Loucy (cell line): ENCODE results near the gene NELFB.
A peak's percentile ranks its signal among the peaks of the same experiment; 100 is the strongest.

Experiments used
- H2AFZ ChIP-seq: fragments of 200-600 bp; sonication (generic); 2 replicates; pipeline ENCODE4 v1.6.0; 2016; ENCODE audit warnings: antibody characterized with exemption, mild to moderate bottlenecking, low read length, moderate library complexity
- H3F3A ChIP-seq: fragments of 200-600 bp; 2 replicates; pipeline ENCODE4 v1.6.0; 2016; ENCODE audit warnings: antibody characterized with exemption, low read depth, mild to moderate bottlenecking
- H3K27me3 ChIP-seq: fragments of 200-600 bp; sonication (generic); 2 replicates; pipeline ENCODE4 v1.6.1; 2014; ENCODE audit warnings: low read length, mild to moderate bottlenecking; ENCODE audit not compliant: insufficient read depth, poor library complexity, severe bottlenecking
- H3K36me3 ChIP-seq: fragments of 200-600 bp; sonication (generic); 2 replicates; pipeline ENCODE4 v1.6.1; 2016; ENCODE audit warnings: low read length; ENCODE audit not compliant: insufficient read depth
- H3K4me1 ChIP-seq: fragments of 200-600 bp; sonication (generic); 2 replicates; pipeline ENCODE4 v1.5.1; 2014; ENCODE audit warnings: low read length, mild to moderate bottlenecking; ENCODE audit not compliant: insufficient read depth, poor library complexity, severe bottlenecking
- H3K4me2 ChIP-seq: fragments of 200-600 bp; sonication (generic); 2 replicates; pipeline ENCODE4 v1.6.0; 2014; ENCODE audit warnings: antibody characterized with exemption, low read length, low read depth, mild to moderate bottlenecking; ENCODE audit not compliant: poor library complexity, severe bottlenecking
- H3K4me3 ChIP-seq: fragments of 200-600 bp; sonication (generic); 2 replicates; pipeline ENCODE4 v1.5.1; 2014; ENCODE audit warnings: low read length, mild to moderate bottlenecking, mixed read lengths; ENCODE audit not compliant: poor library complexity, severe bottlenecking
- H3K79me2 ChIP-seq: fragments of 200-600 bp; sonication (generic); 2 replicates; pipeline ENCODE4 v1.6.1; 2014; ENCODE audit warnings: low read length; ENCODE audit not compliant: insufficient read depth
- H3K9ac ChIP-seq: fragments of 200-600 bp; sonication (generic); 2 replicates; pipeline ENCODE4 v1.6.0; 2014; ENCODE audit warnings: mild to moderate bottlenecking, low read depth, low read length, moderate library complexity; ENCODE audit not compliant: poor library complexity, severe bottlenecking
- H3K9me2 ChIP-seq: fragments of 200-600 bp; sonication (generic); replicated peaks from 2 replicates; pipeline ENCODE4 v1.6.1; 2016; ENCODE audit warnings: low read depth, low read length, mixed read lengths
- H3K9me3 ChIP-seq: fragments of 200-600 bp; sonication (generic); 2 replicates; pipeline ENCODE4 v1.6.1; 2014; ENCODE audit warnings: mild to moderate bottlenecking, antibody characterized with exemption, low read length, low read depth; ENCODE audit not compliant: insufficient read depth
- H4K20me1 ChIP-seq: fragments of 200-600 bp; sonication (generic); 2 replicates; pipeline ENCODE4 v1.6.0; 2014; ENCODE audit warnings: antibody characterized with exemption, low read length, mild to moderate bottlenecking; ENCODE audit not compliant: insufficient read depth, poor library complexity, severe bottlenecking
- EZH2phosphoT487 ChIP-seq: fragments of 200-600 bp; IDR thresholded peaks from 2 replicates; pipeline ENCODE4 v1.6.1; 2018; ENCODE audit warnings: antibody characterized with exemption, mild to moderate bottlenecking, moderate library complexity, borderline replicate concordance
- TF ChIP-seq, protein P1 (sequence below): fragments of 200-600 bp; sonication (generic); conservative IDR thresholded peaks from 2 replicates; pipeline ENCODE4 v1.5.1; 2014; ENCODE audit warnings: mild to moderate bottlenecking, antibody characterized with exemption, low read length

The NELFB gene

DNA sequence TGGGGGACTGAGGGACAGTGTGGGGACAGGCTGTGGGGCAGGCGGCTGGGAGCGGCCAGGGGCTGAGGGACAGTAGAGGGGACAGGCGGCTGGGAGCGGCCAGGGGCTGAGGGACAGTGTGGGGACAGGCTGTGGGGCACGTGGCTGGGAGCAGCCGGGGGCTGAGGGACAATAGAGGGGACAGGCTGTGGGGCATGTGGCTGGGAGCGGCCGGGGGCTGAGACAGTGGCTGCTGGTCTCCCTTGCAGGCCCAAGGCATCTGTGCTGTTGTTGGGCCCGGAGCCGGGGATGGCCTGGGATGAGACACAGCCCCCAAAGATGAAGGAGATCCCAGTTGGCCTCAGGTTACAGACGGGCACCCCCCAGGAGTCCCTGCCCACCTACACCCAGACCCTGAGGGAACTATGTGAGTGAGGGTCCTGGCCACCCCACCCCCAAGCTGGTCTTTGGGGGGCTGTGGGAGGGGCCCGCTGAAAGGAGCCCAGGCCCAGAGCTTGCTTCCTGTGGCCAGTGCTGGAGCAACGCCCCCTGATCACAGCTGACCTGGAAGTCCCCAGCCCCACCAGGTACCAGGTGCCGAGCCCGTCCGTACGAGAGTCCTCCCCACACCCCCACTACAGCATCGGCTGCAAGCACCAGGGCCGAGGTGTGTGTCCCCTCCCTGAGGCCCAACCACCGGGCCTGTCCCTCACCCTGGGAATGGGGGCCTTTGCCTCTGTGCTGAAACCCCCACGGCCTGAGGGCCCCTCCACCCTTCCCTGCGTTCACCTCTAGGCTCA lies 3.4 kb upstream of the NELFB start:
- H3F3A ChIP-seq = no peaks in the 10 kb centered on the region
- peaks cover 4% of the 10 kb centered on the region for H3K27me3 ChIP-seq
- peaks cover 12% of the 10 kb centered on the region for H4K20me1 ChIP-seq
- H3K9me3 ChIP-seq = no peaks in the 10 kb centered on the region
- H3K9me2 ChIP-seq = no peaks in the 10 kb centered on the region
- H2AFZ ChIP-seq = no peak overlapping the region
- no peak overlapping the region for H3K4me3 ChIP-seq
- H3K4me2 ChIP-seq = no peak overlapping the region
- peaks cover 26% of the 10 kb centered on the region for H3K4me1 ChIP-seq
- no peaks in the 10 kb centered on the region for H3K36me3 ChIP-seq
- H3K79me2 ChIP-seq = peaks cover 25% of the 10 kb centered on the region
- TF ChIP-seq, protein P1, sequence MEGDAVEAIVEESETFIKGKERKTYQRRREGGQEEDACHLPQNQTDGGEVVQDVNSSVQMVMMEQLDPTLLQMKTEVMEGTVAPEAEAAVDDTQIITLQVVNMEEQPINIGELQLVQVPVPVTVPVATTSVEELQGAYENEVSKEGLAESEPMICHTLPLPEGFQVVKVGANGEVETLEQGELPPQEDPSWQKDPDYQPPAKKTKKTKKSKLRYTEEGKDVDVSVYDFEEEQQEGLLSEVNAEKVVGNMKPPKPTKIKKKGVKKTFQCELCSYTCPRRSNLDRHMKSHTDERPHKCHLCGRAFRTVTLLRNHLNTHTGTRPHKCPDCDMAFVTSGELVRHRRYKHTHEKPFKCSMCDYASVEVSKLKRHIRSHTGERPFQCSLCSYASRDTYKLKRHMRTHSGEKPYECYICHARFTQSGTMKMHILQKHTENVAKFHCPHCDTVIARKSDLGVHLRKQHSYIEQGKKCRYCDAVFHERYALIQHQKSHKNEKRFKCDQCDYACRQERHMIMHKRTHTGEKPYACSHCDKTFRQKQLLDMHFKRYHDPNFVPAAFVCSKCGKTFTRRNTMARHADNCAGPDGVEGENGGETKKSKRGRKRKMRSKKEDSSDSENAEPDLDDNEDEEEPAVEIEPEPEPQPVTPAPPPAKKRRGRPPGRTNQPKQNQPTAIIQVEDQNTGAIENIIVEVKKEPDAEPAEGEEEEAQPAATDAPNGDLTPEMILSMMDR = no peak
- no peak for TF ChIP-seq EZH2phosphoT487
- H3K9ac ChIP-seq = no peak overlapping the region

DNA sequence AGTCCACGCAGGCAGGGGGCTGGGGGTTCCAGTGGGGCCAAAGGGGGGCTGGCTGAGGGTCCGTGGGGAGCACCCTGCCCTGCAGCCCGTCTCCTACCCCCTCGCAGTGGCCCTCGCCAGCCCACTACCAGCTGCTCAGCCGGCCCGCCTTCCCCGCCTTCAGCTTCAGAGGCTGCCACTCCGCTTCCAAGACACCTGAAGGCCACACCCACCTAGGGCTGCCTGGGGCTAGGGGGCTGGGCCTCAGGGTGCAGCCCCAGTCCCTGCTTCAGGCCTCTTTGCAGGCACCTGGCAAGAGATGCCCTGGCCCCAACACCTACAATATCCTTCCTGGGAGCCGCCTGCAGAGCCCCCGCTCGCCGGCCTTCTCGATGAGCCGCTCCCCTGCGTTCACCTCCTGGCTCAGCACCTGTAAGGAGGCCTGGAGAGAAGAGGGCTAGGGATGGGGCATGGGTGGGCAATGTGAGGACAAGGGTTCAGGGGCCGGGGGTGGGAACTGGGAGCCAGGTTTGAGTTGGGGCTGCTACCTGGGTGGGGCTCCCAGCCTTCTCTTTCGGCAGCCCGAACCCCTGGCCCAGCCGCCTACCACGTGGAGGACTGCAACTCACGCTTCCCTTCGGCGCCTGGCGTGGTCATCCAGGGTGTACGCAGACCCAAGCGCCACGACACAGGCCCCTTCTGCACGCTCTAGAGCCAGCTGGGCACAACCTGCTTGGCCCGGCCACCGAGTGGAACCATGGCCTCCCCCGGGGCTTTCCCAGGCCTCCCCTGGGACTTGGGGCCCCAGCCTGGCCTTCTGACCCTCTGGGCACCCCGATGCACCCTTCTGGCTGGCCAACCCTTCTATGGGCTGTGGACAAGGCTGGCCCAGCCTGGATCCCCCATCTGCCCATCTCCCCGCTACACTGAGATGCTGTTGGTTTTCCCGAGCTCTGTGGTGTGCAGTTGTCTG lies 2.3 kb upstream of the NELFB start:
- Histone ChIP-seq H3K9me3 (no peaks in the 10 kb centered on the region), H3K27me3 (peaks cover 4% of the 10 kb centered on the region), H2AFZ (no peak overlapping the region), H3K4me2 (peak overlapping the region; percentile 97), H3K9ac (no peak overlapping the region), H3K4me3 (no peak overlapping the region), H3K4me1 (peaks cover 30% of the 10 kb centered on the region), H4K20me1 (peaks cover 15% of the 10 kb centered on the region), H3F3A (no peaks in the 10 kb centered on the region), H3K36me3 (no peaks in the 10 kb centered on the region), H3K9me2 (no peaks in the 10 kb centered on the region), H3K79me2 (peaks cover 30% of the 10 kb centered on the region)
- no peak for TF ChIP-seq EZH2phosphoT487
- TF ChIP-seq, protein P1 = no peak

DNA sequence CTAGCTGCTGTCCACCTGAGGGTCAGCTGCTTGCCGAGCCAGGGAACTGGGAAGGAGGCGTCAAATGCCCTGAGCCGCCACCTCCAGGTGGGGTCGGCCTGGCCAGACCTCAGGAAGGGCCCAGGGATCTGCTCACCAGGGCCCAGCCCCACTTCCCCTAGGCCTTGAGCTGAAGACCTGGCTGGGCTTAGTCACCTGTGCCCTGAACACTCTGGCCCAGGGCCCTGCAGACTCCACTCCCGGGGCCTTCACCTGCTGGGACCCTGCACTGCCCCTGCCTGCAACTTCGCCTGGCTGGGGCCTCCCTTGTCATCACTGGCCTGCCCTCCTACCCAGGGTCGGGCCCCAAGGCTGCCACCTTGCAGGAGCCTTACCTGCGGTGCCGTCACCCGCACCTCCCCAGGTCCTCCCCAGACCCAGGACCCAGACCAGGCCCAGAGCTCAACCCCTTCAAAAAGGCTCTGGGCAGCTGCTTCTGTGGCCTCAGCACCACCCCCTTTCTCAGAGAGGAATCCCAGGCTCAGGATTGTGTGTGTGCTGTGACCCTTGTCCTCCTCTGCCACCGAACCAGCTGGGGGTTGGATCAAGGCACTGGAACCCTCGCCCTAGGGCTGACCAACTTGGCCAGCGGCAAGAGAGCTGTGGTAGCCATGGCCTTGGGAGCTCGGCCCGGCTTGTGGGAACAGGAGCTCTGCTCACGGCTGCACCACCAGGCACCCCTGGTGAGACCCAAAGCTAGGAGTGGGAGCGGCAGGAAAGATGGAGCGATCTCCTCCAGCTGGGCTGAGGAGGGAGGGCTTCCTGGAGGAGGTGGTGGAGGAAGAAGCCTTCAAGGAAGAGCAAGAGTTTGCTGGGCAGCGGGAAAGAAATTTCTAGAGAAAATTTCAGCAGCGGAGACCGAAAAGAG lies 1.2 kb upstream of the NELFB start:
- Histone ChIP-seq H3K4me2 (peak overlapping the region; percentile 97), H3K27me3 (peaks cover 4% of the 10 kb centered on the region), H3K79me2 (peaks cover 36% of the 10 kb centered on the region), H3K4me1 (peaks cover 31% of the 10 kb centered on the region), H3K36me3 (no peaks in the 10 kb centered on the region), H2AFZ (peak overlapping the region; percentile 92), H3K9me2 (no peaks in the 10 kb centered on the region), H3K9me3 (no peaks in the 10 kb centered on the region), H3K9ac (peak overlapping the region; percentile 94), H4K20me1 (peaks cover 18% of the 10 kb centered on the region), H3F3A (no peaks in the 10 kb centered on the region), H3K4me3 (peak overlapping the region; percentile 91)
- no peak for TF ChIP-seq EZH2phosphoT487
- TF ChIP-seq, protein P1 = no peak
